Nephron progenitor cell (in vitro differentiated cells): ENCODE measurements around the gene TRIM40.
"Not testable (repeated sequence)": the region's sequence is repeated elsewhere in the genome, so short reads cannot be mapped to it uniquely, and the experiment has no call there.

Experiments
- DNase-seq: peaks from one replicate; pipeline ENCODE4 v3.0.0; 2021
- H3K27ac Mint-ChIP-seq: 2 replicates; pipeline ENCODE4 v1.8.0; 2021; ENCODE audit warnings: mild to moderate bottlenecking, moderate library complexity, mixed read lengths
- H3K27me3 Mint-ChIP-seq: 2 replicates; pipeline ENCODE4 v1.8.0; 2021; ENCODE audit warnings: mild to moderate bottlenecking, low read depth, mixed read lengths; ENCODE audit not compliant: poor library complexity
- H3K36me3 Mint-ChIP-seq: 2 replicates; pipeline ENCODE4 v1.8.0; 2021; ENCODE audit warnings: low read depth, mixed read lengths
- H3K4me1 Mint-ChIP-seq: 2 replicates; pipeline ENCODE4 v1.8.0; 2021; ENCODE audit warnings: mixed read lengths
- H3K4me3 Mint-ChIP-seq: 2 replicates; pipeline ENCODE4 v1.8.0; 2021; ENCODE audit warnings: mild to moderate bottlenecking, moderate library complexity, mixed read lengths
- H3K9me3 Mint-ChIP-seq: 2 replicates; pipeline ENCODE4 v1.8.0; 2021; ENCODE audit warnings: mild to moderate bottlenecking, moderate library complexity, mixed read lengths
- CTCF ChIP-seq: fragments of 200-600 bp; sonication (generic); IDR thresholded peaks from 2 replicates; pipeline ENCODE4 v1.5.0; 2021; ENCODE audit warnings: antibody characterized with exemption

TRIM40 gene

GRCh38 chr6:30163090-30163917, 27.4 kb downstream of the TRIM40 start, which contains the start of gene TRIM15:
TRIM15 (plus strand) TSS chr6:30163546; CDS start chr6:30163685, 139 bp downstream.
- Mint-ChIP-seq H3K4me3 (no peak within 1 kb of the TSS), H3K4me1 (no peaks in the 10 kb centered on the region), H3K36me3 (no peaks in the 10 kb centered on the region), H3K27ac (no peak within 1 kb of the TSS), H3K27me3 (peaks cover 33% of the 10 kb centered on the region), H3K9me3 (no peaks in the 10 kb centered on the region)
- DNase-seq, result no peak
- TF ChIP-seq CTCF, result no peak

DNA sequence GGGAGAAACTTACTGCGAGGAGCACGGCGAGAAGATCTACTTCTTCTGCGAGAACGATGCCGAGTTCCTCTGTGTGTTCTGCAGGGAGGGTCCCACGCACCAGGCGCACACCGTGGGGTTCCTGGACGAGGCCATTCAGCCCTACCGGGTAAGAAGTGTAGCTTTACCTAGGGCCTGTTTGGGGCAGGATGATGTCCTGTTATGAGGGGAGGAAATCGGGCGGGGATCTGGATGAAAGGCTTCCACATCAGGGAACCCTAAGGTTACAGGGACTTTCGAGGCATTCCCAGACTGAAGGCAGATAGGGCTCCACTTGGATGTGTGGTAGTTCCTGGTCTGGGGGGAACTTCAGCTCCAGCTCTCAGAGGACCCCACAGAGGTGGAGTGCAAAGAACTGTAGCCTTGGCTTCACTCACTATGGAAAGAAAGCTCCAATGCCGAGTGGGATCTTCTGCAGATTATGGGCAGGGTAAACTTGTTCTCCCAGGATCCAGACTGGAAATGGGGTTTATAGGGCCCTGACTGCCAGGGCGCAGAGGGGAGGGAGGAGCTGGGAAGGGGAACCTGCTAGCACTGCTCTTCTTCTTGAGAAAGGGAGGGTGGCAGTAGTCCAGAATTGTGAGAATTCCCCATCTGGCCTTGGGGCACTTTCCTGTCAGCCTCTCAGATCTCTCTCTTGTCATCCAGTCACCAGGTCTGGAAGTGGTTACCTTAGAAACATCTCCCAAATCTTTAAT, 28.1 kb downstream of the TRIM40 start:
- no peak for DNase-seq
- peaks cover 33% of the 10 kb centered on the region for H3K27me3 Mint-ChIP-seq
- no peak for TF ChIP-seq CTCF
- H3K4me1 Mint-ChIP-seq, result no peaks in the 10 kb centered on the region
- H3K27ac Mint-ChIP-seq, result no peak overlapping the region
- no peaks in the 10 kb centered on the region for H3K9me3 Mint-ChIP-seq
- H3K36me3 Mint-ChIP-seq, result no peaks in the 10 kb centered on the region
- no peak overlapping the region for H3K4me3 Mint-ChIP-seq

- Mint-ChIP-seq H3K36me3 (no peaks in the 10 kb centered on the region), H3K9me3 (no peaks in the 10 kb centered on the region), H3K4me3 (no peak overlapping the region), H3K4me1 (no peaks in the 10 kb centered on the region), H3K27me3 (peaks cover 30% of the 10 kb centered on the region), H3K27ac (no peak overlapping the region)
- no peak for TF ChIP-seq CTCF
- DNase-seq, result no peak
Measured at GRCh38 chr6:30164714-30165113, 28.8 kb downstream of the TRIM40 start.

DNA sequence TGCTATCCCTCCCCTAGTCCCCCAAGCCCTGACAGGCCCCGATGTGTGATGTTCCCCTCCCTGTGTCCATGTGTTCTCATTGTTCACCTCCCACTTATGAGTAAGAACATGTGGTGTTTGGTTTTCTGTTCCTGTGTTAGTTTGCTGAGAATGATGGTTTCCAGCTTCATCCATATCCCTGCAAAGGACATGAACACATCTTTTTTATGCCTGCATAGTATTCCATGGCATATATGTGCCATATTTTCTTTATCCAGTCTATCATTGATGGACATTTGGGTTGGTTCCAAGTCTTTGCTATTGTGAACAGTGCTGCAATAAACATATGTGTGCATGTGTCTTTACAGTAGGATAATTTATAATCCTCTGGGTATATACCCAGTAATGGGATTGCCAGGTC, 29.3 kb downstream of the TRIM40 start:
- not testable (repeated sequence) for H3K36me3 Mint-ChIP-seq, H3K27ac Mint-ChIP-seq, H3K4me1 Mint-ChIP-seq, H3K9me3 Mint-ChIP-seq, DNase-seq, H3K4me3 Mint-ChIP-seq
- peaks cover 31% of the 10 kb centered on the region for H3K27me3 Mint-ChIP-seq

DNA sequence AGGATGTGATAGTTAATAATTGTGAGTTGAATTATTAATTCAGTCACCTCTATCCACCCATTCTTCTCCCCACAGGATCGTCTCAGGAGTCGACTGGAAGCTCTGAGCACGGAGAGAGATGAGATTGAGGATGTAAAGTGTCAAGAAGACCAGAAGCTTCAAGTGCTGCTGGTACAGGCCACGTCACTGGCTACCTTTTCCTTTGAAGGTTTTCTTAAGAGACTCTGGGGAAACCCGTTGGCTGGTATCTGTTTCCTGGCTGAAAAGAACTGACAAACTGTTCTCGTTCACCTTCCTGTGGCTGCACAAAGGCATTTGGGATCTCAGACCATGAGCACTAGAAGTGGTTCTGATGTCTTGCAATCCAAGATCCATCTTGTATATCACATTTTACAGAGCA, 31.2 kb downstream of the TRIM40 start:
- DNase-seq, result no peak
- Mint-ChIP-seq H3K4me3 (no peak overlapping the region), H3K36me3 (no peaks in the 10 kb centered on the region), H3K4me1 (no peaks in the 10 kb centered on the region), H3K9me3 (no peaks in the 10 kb centered on the region), H3K27ac (no peak overlapping the region), H3K27me3 (peaks cover 49% of the 10 kb centered on the region)
- no peak for TF ChIP-seq CTCF

- no peaks in the 10 kb centered on the region for H3K9me3 Mint-ChIP-seq
- H3K27me3 Mint-ChIP-seq, result peaks cover 66% of the 10 kb centered on the region
- no peak overlapping the region for H3K4me3 Mint-ChIP-seq
- H3K27ac Mint-ChIP-seq, result no peak overlapping the region
- no peak for DNase-seq
- no peaks in the 10 kb centered on the region for H3K36me3 Mint-ChIP-seq
- TF ChIP-seq CTCF, result no peak
- no peaks in the 10 kb centered on the region for H3K4me1 Mint-ChIP-seq
Measured at GRCh38 chr6:30168741-30169140, 32.8 kb downstream of the TRIM40 start.
